HL-60 (cell line): ENCODE data around the gene TXNRD2.

Experiments used
- CTCF ChIP-seq: IDR thresholded peaks from one replicate; pipeline ENCODE4 v1.5.1; 2011; ENCODE audit warnings: low read length, control low read depth, inconsistent platforms; ENCODE audit not compliant: insufficient read depth
- POLR2AphosphoS5 ChIP-seq: IDR thresholded peaks from 2 replicates; pipeline ENCODE4 v1.6.1; 2012; ENCODE audit warnings: low read depth
- REST ChIP-seq: IDR thresholded peaks from 2 replicates; pipeline ENCODE4 v1.6.1; 2012; ENCODE audit warnings: low read depth; ENCODE audit not compliant: insufficient replicate concordance

GRCh38 chr22:19832476-19833108, 109.0 kb downstream of the TXNRD2 start:
- TF ChIP-seq CTCF = no peak
- TF ChIP-seq REST = no peak
- TF ChIP-seq POLR2AphosphoS5 = no peak
